Measurements from ENCODE around the gene RCBTB1. TPM values are rescaled to one million over a fixed set of nuclear protein-coding genes. Genes with fewer than 3 reads are reported as not detected.
"Not testable (repeated sequence)": the region's sequence is repeated elsewhere in the genome, so short reads cannot be mapped to it uniquely, and the experiment has no call there.

The RCBTB1 gene
- total RNA-seq, 1 experiment from 2014 or later = 14.8 TPM

DNA sequence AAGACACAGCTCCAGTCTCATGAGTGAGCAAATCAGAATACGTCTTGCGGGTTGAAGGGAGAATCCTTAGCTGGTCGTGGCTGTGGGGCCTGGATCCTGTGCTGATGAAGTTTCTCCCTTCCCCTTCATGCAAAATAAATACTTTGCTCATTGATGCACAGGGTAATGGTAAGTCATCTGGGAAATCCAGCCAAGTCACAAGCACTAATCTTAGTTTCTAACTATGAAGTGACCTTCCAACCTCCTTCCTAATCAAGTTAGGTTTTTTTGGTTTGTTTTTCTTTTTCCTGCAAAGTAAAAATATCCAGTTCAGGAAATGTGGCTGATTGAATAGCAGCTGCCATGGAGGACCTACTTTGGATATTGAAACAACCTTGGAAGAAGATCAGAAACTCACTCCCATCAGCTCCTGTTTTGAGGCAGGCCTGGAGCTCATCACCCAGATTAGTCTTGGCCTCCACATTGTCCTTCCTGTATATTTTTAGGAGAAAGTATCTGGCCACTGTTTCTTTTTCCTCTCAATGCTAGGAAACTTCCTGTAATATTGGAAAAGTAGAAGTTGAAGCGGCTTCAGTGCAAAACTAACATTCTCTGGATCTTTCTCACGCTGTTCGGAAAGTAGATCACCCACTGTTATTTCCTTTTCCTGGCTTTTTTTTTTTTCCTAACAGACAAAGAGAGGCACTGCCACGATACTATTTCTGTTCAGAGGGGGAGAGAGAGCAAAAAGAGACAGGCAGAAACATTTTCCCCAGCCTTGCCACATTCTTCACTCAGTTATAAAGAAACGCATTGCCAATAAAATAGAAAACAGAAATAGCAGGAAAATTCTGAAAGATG is 30.7 kb upstream of the RCBTB1 start:
- H3K9me3 ChIP-seq (ENCODE audit: control insufficient read depth, insufficient read depth, low read depth, low read length) = no peaks in the 10 kb centered on the region
- TF ChIP-seq TCF7L2 (IDR thresholded peaks at IDR 0.05; ENCODE audit: low read depth, low read length) (no peak), POLR2AphosphoS5 (IDR thresholded peaks at IDR 0.05; ENCODE audit: low read depth, low read length) (no peak), REST (IDR thresholded peaks at IDR 0.05; ENCODE audit: insufficient read depth in 1 of 2, low read depth in 2 of 2, low read length in 1 of 2) (no peak), SIN3A (IDR thresholded peaks at IDR 0.05; ENCODE audit: borderline replicate concordance, insufficient read depth, low read depth, low read length) (no peak)
- TF ChIP-seq, protein P1, sequence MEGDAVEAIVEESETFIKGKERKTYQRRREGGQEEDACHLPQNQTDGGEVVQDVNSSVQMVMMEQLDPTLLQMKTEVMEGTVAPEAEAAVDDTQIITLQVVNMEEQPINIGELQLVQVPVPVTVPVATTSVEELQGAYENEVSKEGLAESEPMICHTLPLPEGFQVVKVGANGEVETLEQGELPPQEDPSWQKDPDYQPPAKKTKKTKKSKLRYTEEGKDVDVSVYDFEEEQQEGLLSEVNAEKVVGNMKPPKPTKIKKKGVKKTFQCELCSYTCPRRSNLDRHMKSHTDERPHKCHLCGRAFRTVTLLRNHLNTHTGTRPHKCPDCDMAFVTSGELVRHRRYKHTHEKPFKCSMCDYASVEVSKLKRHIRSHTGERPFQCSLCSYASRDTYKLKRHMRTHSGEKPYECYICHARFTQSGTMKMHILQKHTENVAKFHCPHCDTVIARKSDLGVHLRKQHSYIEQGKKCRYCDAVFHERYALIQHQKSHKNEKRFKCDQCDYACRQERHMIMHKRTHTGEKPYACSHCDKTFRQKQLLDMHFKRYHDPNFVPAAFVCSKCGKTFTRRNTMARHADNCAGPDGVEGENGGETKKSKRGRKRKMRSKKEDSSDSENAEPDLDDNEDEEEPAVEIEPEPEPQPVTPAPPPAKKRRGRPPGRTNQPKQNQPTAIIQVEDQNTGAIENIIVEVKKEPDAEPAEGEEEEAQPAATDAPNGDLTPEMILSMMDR (IDR thresholded peaks at IDR 0.05) = no peak
- CTCF ChIA-PET = no interaction called here
- in situ Hi-C loops (cut with HindIII; ENCODE audit: low pct_unique_long_range_greater_than_20kb, low sequenced_read_pairs) (no loop called here), intact Hi-C loops (cut with micrococcal nuclease; ENCODE audit: unreplicated experiment) (no loop called here)
- POLR2A ChIA-PET = no interaction called here
- no peak overlapping the region for H3K27ac ChIP-seq (ENCODE audit: low read length)
- H3K4me1 ChIP-seq (ENCODE audit: control insufficient read depth, insufficient read depth, low read length) = no peaks in the 10 kb centered on the region
- DNase-seq (ENCODE audit: low read depth, low spot score) (no peak), ATAC-seq (no peak)
- no peaks in the 10 kb centered on the region for H3K36me3 ChIP-seq (ENCODE audit: control insufficient read depth, insufficient read depth, low read length)
- H3K4me3 ChIP-seq (ENCODE audit: low read depth in 2 of 2, low read length in 2 of 2) = no peak overlapping the region
- BruUV-seq (replicated peaks) = no TSS peak
- no peaks in the 10 kb centered on the region for H3K27me3 ChIP-seq (ENCODE audit: control insufficient read depth, insufficient read depth, low read length)

DNA sequence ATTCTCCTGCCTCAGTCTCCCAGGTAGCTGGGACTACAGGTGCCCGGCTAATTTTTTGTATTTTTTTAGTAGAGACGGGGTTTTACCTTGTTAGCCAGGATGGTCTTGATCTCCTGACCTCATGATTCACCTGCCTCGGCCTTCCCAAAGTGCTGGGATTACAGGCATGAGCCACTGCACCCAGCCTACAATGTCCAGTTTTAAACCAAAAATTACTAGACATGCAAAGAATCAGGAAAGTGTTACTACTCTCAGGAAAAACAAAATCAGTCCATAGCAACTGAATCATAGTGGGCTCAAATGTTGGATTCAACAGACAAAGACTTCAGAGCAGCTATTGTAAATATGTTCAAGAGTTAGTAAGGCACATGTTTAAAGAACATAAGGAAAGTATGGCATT is 26.7 kb upstream of the RCBTB1 start:
- POLR2A ChIA-PET; H3K4me3 ChIP-seq (ENCODE audit: low read depth in 2 of 2, low read length in 2 of 2); H3K36me3 ChIP-seq (ENCODE audit: control insufficient read depth, insufficient read depth, low read length); in situ Hi-C loops (cut with HindIII; ENCODE audit: low pct_unique_long_range_greater_than_20kb, low sequenced_read_pairs); ATAC-seq; H3K27ac ChIP-seq (ENCODE audit: low read length); intact Hi-C loops (cut with micrococcal nuclease; ENCODE audit: unreplicated experiment); H3K4me1 ChIP-seq (ENCODE audit: control insufficient read depth, insufficient read depth, low read length); CTCF ChIA-PET; BruUV-seq (replicated peaks); H3K27me3 ChIP-seq (ENCODE audit: control insufficient read depth, insufficient read depth, low read length); DNase-seq (ENCODE audit: low read depth, low spot score); H3K9me3 ChIP-seq (ENCODE audit: control insufficient read depth, insufficient read depth, low read depth, low read length): not testable (repeated sequence)

GRCh38 chr13:49610176-49610575 is 24.8 kb upstream of the RCBTB1 start:
- no peaks in the 10 kb centered on the region for H3K9me3 ChIP-seq (ENCODE audit: control insufficient read depth, insufficient read depth, low read depth, low read length)
- intact Hi-C loops (cut with micrococcal nuclease; ENCODE audit: unreplicated experiment) = no loop called here
- CTCF ChIA-PET = no interaction called here
- no peak for TF ChIP-seq TCF7L2 (IDR thresholded peaks at IDR 0.05; ENCODE audit: low read depth, low read length)
- no peaks in the 10 kb centered on the region for H3K27me3 ChIP-seq (ENCODE audit: control insufficient read depth, insufficient read depth, low read length)
- ATAC-seq (no peak), DNase-seq (ENCODE audit: low read depth, low spot score) (no peak)
- H3K27ac ChIP-seq (ENCODE audit: low read length) = no peak overlapping the region
- no peak overlapping the region for H3K4me3 ChIP-seq (ENCODE audit: low read depth in 2 of 2, low read length in 2 of 2)
- H3K4me1 ChIP-seq (ENCODE audit: control insufficient read depth, insufficient read depth, low read length) = no peaks in the 10 kb centered on the region
- no peaks in the 10 kb centered on the region for H3K36me3 ChIP-seq (ENCODE audit: control insufficient read depth, insufficient read depth, low read length)
- POLR2A ChIA-PET = no interaction called here
- in situ Hi-C loops (cut with HindIII; ENCODE audit: low pct_unique_long_range_greater_than_20kb, low sequenced_read_pairs) = no loop called here
- BruUV-seq (replicated peaks) = no TSS peak
